HUES64 (cell line): Measurements from ENCODE around the gene CFAP299.
"Not testable (repeated sequence)": the region's sequence is repeated elsewhere in the genome, so short reads cannot be mapped to it uniquely, and the experiment has no call there.

Experiments used
- H3K27ac ChIP-seq: 2 replicates; pipeline ENCODE4 v1.7.0; 2013; ENCODE audit warnings: low read depth, low read length, inconsistent platforms
- H3K27me3 ChIP-seq: 2 replicates; pipeline ENCODE4 v1.6.1; 2013; ENCODE audit warnings: mild to moderate bottlenecking, low read length; ENCODE audit not compliant: insufficient read depth
- H3K36me3 ChIP-seq: 2 replicates; pipeline ENCODE4 v1.6.1; 2013; ENCODE audit warnings: mild to moderate bottlenecking, low read length; ENCODE audit not compliant: insufficient read depth
- H3K4me1 ChIP-seq: 2 replicates; pipeline ENCODE4 v1.6.1; 2013; ENCODE audit warnings: mild to moderate bottlenecking, low read length, moderate library complexity; ENCODE audit not compliant: insufficient read depth
- H3K4me3 ChIP-seq: 2 replicates; pipeline ENCODE4 v1.5.1; 2013; ENCODE audit warnings: mild to moderate bottlenecking, low read length, moderate library complexity
- H3K9ac ChIP-seq: 2 replicates; pipeline ENCODE4 v1.6.1; 2013; ENCODE audit warnings: mild to moderate bottlenecking, low read depth, low read length
- H3K9me3 ChIP-seq: 2 replicates; pipeline ENCODE4 v1.6.1; 2013; ENCODE audit warnings: low read depth, low read length; ENCODE audit not compliant: insufficient read depth
- WGBS: fragments of 150-250, 120-280 bp; methylation state at CpG from one replicate; pipeline ENCODE4 v1.1.7; 2013; ENCODE audit warnings: missing lambda C conversion rate; 5-methylcytosine and 5-hydroxymethylcytosine counted together

Gene CFAP299

DNA sequence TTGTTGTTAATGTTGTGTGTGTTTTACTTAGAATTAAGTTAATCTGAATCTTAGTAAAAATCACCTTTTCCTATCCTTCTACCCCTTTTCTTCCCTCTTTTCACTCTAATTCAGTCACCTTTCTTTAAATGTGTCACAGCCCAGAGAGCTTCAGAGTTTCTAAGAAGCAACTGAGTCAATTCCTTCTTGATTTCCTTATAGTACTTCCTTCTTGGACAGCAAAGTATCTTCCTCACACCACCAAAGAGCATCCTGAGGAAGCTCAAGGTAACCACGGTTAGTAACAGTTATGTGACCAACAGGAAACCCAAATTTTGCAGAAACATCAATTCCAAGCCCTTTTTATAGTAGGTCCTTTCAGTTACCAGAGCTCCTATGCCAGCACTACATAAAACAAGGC is 451.8 kb downstream of the CFAP299 start:
- Histone ChIP-seq H3K9me3 (no peaks in the 10 kb centered on the region), H3K9ac (no peak overlapping the region), H3K4me3 (no peak overlapping the region), H3K4me1 (no peaks in the 10 kb centered on the region), H3K27me3 (no peaks in the 10 kb centered on the region), H3K36me3 (no peaks in the 10 kb centered on the region), H3K27ac (no peak overlapping the region)
- WGBS, result 88% methylated on average over 1 of the region's 1 CpG

DNA sequence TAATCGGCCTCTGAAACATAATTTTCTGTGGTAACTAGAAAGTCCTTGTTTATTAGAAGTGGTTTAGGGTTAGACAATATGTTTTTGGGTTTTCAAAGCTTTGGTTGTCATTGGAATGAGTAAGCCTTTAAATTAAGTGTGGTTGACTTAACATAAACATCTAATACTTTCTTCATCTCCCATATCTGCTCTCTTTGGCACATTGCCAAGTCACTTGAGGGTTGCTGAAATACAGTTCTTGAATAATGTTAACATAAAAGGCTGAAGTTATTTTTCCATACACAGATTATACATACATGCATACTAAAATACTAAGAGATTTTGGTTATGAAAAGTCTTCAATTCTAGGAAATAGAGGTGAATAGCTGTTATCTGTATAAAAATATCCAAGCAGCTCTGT is 453.3 kb downstream of the CFAP299 start:
- no peaks in the 10 kb centered on the region for H3K36me3 ChIP-seq
- H3K27ac ChIP-seq, result no peak overlapping the region
- H3K9ac ChIP-seq, result no peak overlapping the region
- no peak overlapping the region for H3K4me3 ChIP-seq
- WGBS, result 91% methylated on average over 1 of the region's 1 CpG
- H3K4me1 ChIP-seq, result no peaks in the 10 kb centered on the region
- H3K9me3 ChIP-seq, result no peaks in the 10 kb centered on the region
- no peaks in the 10 kb centered on the region for H3K27me3 ChIP-seq

DNA sequence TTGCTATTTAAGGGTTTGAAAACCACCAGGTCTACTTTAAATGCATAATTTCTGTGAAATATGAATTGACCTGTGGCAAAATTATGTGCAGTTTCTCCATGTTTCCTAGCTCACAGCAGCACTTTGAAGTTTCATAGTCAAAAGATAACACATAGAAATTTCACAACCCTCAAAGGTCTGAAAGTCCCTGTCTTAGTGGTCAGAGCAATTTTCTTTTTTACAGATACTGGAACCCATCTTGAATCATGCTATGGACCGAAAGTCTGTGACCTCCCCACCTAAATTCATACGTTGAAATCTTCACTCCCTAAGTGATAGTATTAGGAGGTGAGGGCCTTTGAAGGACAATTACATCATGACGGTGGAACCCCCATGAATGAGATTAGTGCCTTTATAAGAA is 454.6 kb downstream of the CFAP299 start:
- no peak overlapping the region for H3K27ac ChIP-seq
- no peak overlapping the region for H3K9ac ChIP-seq
- H3K9me3 ChIP-seq, result no peaks in the 10 kb centered on the region
- no peaks in the 10 kb centered on the region for H3K4me1 ChIP-seq
- H3K27me3 ChIP-seq, result no peaks in the 10 kb centered on the region
- 95% methylated on average over 2 of the region's 3 CpGs for WGBS
- H3K4me3 ChIP-seq, result no peak overlapping the region
- H3K36me3 ChIP-seq, result no peaks in the 10 kb centered on the region

DNA sequence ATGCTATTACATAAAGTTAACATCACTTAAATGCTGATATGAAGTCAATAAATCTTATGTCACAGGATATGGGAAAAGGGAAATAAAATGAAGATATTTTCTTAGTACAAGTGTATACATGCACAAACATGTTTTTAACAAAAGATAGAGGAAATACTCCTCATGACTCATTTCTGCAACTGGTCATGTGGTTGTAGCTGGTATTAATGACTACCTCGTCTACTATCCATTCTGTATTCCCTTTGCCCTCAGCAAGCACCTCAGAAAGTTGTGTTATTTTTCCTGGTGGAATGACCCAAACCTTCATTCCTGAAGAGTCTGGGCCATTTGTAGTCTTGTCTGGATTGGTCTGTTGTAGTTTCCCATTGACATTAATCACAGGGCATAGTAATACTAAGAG is 458.1 kb downstream of the CFAP299 start:
- not testable (repeated sequence) for H3K4me3 ChIP-seq, H3K9me3 ChIP-seq

DNA sequence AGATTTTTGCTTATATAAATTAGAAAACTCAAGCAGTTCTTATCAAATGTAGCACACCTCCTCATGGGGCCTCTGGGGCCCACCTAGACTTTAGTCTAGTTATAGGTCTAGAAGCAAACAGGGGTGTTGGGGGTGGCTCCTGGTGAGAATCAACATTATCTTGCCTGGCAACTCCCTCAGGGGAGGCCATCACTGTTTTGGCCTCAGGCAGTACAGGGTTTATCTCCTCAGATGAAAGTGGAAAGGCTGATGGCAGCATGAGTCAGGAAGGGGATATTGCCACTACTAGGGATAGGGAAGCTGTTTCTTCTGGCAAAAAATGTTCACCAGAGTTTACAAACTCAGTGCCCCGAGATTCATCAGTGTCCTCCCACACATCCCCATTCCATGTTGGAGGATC is 462.6 kb downstream of the CFAP299 start:
- H3K36me3 ChIP-seq, result no peaks in the 10 kb centered on the region
- H3K27me3 ChIP-seq, result no peaks in the 10 kb centered on the region
- H3K9me3 ChIP-seq, result 0 out of 2 replicates have a peak, but pooled peaks cover 4% of the 10 kb centered on the region
- H3K4me3 ChIP-seq, result no peak overlapping the region
- no peak overlapping the region for H3K9ac ChIP-seq
- H3K27ac ChIP-seq, result no peak overlapping the region
- no peaks in the 10 kb centered on the region for H3K4me1 ChIP-seq
- WGBS, result 96% methylated on average over 1 of the region's 1 CpG

More for the DNA sequence above, 458.1 kb downstream of the CFAP299 start:
- H3K4me1 ChIP-seq, H3K9ac ChIP-seq, H3K36me3 ChIP-seq, H3K27ac ChIP-seq, H3K27me3 ChIP-seq: not testable (repeated sequence)
- no CpG with 5 or more reads among the region's 1 CpG for WGBS

DNA sequence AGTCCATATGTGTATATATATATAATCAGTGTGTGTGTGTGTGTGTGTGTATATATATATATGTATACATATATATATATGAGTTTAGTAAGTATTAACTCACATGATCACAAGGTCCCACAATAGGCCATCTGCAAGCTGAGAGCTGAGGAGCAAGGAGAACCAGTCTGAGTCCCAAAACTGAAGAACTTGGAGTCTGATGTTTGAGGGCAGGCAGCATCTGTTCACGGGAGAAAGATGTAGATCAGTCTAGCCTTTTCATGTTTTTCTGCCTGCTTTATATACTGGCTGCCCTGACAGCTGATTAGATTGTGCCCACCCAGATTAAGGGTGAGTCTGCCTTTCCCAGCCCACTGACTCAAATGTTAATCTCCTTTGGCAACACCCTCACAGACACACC is 465.2 kb downstream of the CFAP299 start:
- not testable (repeated sequence) for H3K9ac ChIP-seq, H3K9me3 ChIP-seq, H3K27me3 ChIP-seq, H3K27ac ChIP-seq, H3K36me3 ChIP-seq, H3K4me3 ChIP-seq, H3K4me1 ChIP-seq
- WGBS, result 92% methylated on average over 1 of the region's 1 CpG

DNA sequence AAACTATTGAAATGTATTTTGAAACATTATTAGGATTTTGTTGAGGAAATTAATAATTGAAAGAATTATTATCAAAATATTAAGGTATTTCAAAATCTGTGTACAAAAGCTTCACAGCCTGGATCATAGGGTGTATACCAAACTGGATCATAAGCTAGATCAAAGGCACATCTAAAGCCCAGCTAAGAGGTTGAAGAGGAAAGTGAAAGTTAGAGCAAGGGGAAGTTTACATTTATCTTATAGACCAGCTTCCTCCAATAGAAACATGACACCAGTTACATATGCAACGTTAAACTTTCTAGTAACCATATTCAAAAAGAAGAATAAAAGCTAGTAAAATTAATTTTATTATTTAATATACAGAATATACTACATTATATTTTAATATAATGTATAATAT is 467.8 kb downstream of the CFAP299 start:
- Histone ChIP-seq H3K9me3 (no peaks in the 10 kb centered on the region), H3K27ac (no peak overlapping the region), H3K4me3 (no peak overlapping the region), H3K9ac (no peak overlapping the region), H3K4me1 (no peaks in the 10 kb centered on the region), H3K36me3 (no peaks in the 10 kb centered on the region), H3K27me3 (no peaks in the 10 kb centered on the region)
- no CpG with 5 or more reads among the region's 1 CpG for WGBS

DNA sequence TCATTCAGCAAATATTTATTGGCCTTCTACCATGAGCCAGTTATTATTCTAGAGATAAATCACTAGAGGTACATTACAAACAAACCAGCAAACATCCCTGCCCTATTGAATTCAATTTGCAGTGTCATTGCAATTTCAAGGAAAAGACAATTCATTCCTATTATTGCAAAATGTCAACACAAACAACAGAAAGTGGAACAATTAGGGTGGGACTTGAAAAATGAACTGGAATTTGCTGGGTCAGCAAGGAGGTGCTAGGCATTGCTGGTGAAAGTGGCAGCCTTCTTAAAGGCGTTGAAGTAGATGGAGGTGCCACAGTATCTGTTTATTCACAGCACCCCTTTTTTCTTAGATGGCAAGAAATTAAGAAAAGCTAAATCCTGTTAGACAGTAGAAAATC is 470.9 kb downstream of the CFAP299 start:
- Histone ChIP-seq H3K9me3 (no peaks in the 10 kb centered on the region), H3K4me3 (no peak overlapping the region), H3K27me3 (no peaks in the 10 kb centered on the region), H3K4me1 (no peaks in the 10 kb centered on the region), H3K27ac (no peak overlapping the region), H3K9ac (no peak overlapping the region), H3K36me3 (no peaks in the 10 kb centered on the region)
- no CpG with 5 or more reads among the region's 1 CpG for WGBS

DNA sequence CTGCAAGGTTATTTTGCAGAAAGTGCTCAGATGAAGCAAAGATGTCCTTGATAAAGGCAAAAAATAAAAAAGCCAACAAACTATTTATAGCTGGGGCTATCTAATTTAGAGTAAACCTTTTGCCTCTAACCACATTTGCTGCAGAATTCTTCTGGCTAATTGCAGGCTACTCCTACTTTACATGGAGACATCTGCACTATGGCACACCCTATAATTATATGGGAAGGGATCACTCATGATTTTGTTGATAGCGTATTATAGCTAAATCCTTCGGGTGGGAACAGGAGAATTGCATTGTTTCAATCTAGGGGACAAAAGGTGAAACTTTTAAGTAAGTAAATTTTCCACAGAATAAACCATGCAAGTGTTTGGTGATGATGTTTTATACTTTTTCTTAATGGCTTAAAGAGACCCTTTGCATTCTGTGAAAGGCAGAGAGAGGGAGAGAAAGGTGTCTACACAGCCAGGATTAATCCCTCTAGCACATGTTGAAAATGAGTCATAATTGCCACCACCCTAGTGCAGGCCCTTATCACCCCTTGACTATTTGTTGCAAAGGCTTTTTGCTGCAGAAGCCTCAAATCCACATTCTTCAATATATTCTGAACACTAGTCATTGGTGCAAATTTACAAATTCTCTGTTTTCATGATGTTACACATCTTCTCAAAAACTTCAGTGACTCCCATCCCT is 473.7 kb downstream of the CFAP299 start:
- H3K36me3 ChIP-seq, result no peaks in the 10 kb centered on the region
- 96% methylated on average over 2 of the region's 2 CpGs for WGBS
- no peak overlapping the region for H3K4me3 ChIP-seq
- no peaks in the 10 kb centered on the region for H3K27me3 ChIP-seq
- H3K9ac ChIP-seq, result no peak overlapping the region
- H3K27ac ChIP-seq, result no peak overlapping the region
- no peaks in the 10 kb centered on the region for H3K4me1 ChIP-seq
- no peaks in the 10 kb centered on the region for H3K9me3 ChIP-seq

DNA sequence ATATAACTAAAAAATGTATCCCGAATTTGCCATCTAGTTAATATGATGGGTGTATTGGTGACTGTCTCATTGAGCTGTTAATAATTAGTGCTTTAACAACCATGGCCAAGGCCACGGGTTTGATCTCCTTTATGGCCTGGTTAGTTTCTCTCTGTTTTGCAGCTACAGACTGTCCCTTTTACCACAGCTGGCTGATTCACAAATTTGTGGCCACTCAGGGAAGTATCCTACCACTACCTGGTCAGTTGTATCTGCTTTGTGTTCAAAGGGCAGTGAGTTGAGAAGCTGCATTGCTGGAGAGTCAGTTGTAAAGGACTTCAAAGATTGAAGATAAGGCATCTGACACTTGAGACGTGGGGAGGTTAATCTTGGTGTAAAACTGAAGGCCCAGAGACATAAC is 475.9 kb downstream of the CFAP299 start:
- H3K27ac ChIP-seq, result no peak overlapping the region
- H3K4me3 ChIP-seq, result no peak overlapping the region
- no peaks in the 10 kb centered on the region for H3K4me1 ChIP-seq
- H3K9me3 ChIP-seq, result no peaks in the 10 kb centered on the region
- H3K36me3 ChIP-seq, result no peaks in the 10 kb centered on the region
- WGBS, result 94% methylated on average over 3 of the region's 3 CpGs
- no peak overlapping the region for H3K9ac ChIP-seq
- no peaks in the 10 kb centered on the region for H3K27me3 ChIP-seq

DNA sequence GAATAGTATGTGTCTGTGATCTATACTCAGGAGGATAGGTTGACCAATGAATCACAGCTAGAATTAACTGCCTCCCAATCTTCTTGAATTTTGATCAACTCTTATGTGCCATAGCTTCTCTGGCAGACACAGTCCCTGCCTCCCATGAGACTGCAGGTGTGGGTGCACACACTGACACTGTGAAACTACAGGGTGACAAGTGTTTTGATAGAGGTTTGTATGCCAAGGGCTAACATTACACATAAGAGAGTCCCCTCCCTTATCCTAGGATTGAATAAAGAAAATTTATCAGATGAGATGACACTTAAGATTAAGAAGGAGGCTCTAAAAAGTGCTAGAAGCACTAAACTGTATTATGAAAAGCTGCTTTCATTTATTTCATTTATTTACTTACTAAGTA is 476.6 kb downstream of the CFAP299 start:
- Histone ChIP-seq H3K9me3 (no peaks in the 10 kb centered on the region), H3K4me1 (no peaks in the 10 kb centered on the region), H3K27ac (no peak overlapping the region), H3K9ac (no peak overlapping the region), H3K4me3 (no peak overlapping the region), H3K36me3 (no peaks in the 10 kb centered on the region), H3K27me3 (no peaks in the 10 kb centered on the region)

DNA sequence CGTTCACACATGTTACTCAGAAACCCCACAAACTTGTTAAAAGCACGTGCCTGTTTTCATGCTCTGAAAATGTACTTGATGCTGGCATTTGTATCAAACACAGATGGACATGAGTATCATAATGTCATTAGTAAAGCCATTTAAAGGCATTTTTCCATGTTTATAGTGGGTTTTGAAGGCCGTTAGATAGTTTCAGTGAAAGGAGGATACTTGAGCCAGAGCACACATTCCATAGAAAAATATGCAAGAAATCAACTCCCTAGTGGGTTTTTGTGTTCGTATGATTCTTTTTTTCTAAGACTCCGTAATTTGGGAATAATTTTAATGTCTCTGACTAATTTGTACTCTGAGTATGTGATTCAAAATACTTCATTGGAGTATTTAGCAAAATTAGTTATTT is 478.7 kb downstream of the CFAP299 start:
- no peak overlapping the region for H3K27ac ChIP-seq
- WGBS, result 74% methylated on average over 5 of the region's 5 CpGs
- no peaks in the 10 kb centered on the region for H3K36me3 ChIP-seq
- H3K4me1 ChIP-seq, result no peaks in the 10 kb centered on the region
- no peaks in the 10 kb centered on the region for H3K27me3 ChIP-seq
- no peaks in the 10 kb centered on the region for H3K9me3 ChIP-seq
- no peak overlapping the region for H3K9ac ChIP-seq
- H3K4me3 ChIP-seq, result no peak overlapping the region
